ENCODE measurements around the gene LPO.

LPO gene

DNA sequence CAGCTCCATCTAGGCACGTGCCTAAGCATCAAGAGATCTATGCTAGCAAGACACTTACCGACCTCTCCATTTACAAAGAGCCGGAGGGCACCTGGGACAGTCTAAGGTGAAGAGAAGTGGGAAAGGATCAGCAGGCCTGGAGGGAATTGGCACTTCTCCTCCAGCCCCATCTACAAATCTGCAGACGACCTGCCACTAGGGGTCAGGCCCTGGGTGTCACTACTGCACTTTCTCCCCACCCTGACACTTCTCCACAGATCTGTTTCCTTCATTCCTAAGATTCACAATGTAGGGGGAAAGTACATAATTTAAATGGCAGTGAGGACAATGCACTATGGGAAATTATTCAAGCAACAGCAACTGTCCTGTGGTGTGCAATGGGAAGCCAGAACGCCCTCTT lies 27.5 kb upstream of the LPO start:
- TF ChIP-seq, protein P1, sequence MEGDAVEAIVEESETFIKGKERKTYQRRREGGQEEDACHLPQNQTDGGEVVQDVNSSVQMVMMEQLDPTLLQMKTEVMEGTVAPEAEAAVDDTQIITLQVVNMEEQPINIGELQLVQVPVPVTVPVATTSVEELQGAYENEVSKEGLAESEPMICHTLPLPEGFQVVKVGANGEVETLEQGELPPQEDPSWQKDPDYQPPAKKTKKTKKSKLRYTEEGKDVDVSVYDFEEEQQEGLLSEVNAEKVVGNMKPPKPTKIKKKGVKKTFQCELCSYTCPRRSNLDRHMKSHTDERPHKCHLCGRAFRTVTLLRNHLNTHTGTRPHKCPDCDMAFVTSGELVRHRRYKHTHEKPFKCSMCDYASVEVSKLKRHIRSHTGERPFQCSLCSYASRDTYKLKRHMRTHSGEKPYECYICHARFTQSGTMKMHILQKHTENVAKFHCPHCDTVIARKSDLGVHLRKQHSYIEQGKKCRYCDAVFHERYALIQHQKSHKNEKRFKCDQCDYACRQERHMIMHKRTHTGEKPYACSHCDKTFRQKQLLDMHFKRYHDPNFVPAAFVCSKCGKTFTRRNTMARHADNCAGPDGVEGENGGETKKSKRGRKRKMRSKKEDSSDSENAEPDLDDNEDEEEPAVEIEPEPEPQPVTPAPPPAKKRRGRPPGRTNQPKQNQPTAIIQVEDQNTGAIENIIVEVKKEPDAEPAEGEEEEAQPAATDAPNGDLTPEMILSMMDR (IDR thresholded peaks at IDR 0.05; ENCODE audit: borderline replicate concordance, insufficient read depth, low read depth, low read length), result peak; percentile 39; the same call in 1 of the 2 replicates
- H3K4me3 ChIP-seq (ENCODE audit: low read depth, low read length), result no peak overlapping the region

DNA sequence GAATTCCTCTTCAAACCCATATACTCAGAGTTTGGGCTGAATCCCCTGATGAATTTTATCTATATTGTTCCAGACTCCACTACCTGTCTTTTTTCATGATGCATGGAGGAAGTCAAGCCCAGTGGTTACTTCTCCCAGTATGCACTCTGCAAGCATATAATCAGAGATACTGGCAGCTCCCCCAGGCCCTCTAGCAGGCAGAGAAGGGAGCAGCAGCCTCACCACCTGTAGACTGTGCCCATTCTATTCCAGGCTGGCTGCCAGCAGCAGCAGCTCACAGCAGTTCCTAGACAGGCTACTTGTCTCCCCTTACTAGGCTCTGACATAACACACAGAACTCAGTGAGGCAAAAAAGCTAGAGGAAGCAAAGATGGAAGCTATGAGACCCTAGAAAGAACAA lies 22.7 kb upstream of the LPO start:
- no peak overlapping the region for H3K4me3 ChIP-seq (ENCODE audit: low read depth, low read length)
- TF ChIP-seq, protein P1 (IDR thresholded peaks at IDR 0.05; ENCODE audit: borderline replicate concordance, insufficient read depth, low read depth, low read length), result no peak

DNA sequence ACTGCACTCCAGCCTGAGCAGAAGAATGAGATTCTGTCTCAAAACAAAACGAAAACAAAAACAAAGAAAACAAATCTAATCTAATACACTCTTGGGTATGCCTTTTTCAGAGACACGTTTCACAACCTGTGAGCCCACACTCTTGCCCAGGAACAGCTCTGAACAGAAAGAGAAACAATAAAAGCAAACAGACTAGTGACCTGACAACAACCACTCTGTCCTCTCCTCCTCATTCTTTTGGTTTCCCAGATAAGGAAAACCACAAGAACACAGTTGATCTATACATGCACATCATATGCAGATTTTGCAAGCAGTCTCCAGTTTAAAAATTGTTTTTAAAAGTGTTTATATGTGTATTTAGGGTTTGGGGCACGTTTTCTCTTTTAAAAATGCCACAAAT lies 20.6 kb upstream of the LPO start:
- TF ChIP-seq, protein P1 (IDR thresholded peaks at IDR 0.05; ENCODE audit: borderline replicate concordance, insufficient read depth, low read depth, low read length), result no peak
- no peak overlapping the region for H3K4me3 ChIP-seq (ENCODE audit: low read depth, low read length)

- H3K4me3 ChIP-seq (ENCODE audit: low read depth, low read length), result peak within 1 kb of the TSS; percentile 67
- TF ChIP-seq, protein P1 (IDR thresholded peaks at IDR 0.05; ENCODE audit: borderline replicate concordance, insufficient read depth, low read depth, low read length), result peak; percentile 87
Observed at GRCh38 chr17:58219007-58219788, 19.2 kb upstream of the LPO start, which contains the start of gene MKS1. TSS of gene MKS1 (minus strand) at chr17:58219255. CDS start at chr17:58219230, 25 bp downstream.

- H3K4me3 ChIP-seq (ENCODE audit: low read depth, low read length), result no peak overlapping the region
- TF ChIP-seq, protein P1 (IDR thresholded peaks at IDR 0.05; ENCODE audit: borderline replicate concordance, insufficient read depth, low read depth, low read length), result no peak
Observed at GRCh38 chr17:58219789-58220183, 18.6 kb upstream of the LPO start.

DNA sequence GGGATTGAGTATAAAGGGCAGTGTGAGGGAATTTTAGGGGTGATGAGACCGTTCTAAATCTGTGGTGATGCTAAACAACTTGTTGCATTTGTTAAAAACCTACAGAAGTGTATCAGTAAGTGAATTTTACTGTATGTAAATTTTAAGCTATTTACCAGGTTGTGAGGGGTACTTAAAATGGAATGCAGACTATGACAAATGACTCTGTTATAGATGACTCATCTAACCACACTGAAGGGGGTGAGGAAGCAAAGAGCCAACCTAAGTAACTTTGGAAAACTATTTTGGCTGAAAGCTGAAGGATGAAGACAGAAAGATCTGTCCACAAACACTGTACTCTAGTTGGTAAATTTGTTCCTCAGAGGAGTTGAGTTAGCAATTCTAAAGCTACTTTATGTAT lies 14.1 kb upstream of the LPO start:
- no peak overlapping the region for H3K4me3 ChIP-seq (ENCODE audit: low read depth, low read length)
- TF ChIP-seq, protein P1 (IDR thresholded peaks at IDR 0.05; ENCODE audit: borderline replicate concordance, insufficient read depth, low read depth, low read length), result no peak

DNA sequence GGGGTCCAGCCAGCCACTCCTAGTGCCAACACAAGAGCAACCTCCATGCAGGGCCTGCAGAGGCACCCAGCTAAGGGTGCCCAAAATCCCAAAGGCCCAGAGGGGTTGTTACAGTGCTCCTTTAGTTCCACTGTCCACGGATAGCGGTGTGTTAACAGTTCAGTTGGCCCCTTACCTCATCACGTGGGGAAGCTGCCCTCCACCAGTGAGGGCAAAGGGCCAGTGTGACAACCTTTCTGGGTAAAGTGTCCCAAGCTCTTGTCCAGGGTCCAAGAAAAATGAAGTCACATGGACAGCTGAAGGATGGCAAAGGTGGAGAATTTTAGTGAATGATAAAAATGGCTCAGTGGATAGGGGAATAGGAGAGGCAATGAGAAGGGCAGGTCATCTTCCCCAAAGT lies 10.7 kb upstream of the LPO start:
- H3K4me3 ChIP-seq (ENCODE audit: low read depth, low read length), result no peak overlapping the region
- TF ChIP-seq, protein P1 (IDR thresholded peaks at IDR 0.05; ENCODE audit: borderline replicate concordance, insufficient read depth, low read depth, low read length), result no peak
